ENCODE results near the gene RSRC2.

DNA sequence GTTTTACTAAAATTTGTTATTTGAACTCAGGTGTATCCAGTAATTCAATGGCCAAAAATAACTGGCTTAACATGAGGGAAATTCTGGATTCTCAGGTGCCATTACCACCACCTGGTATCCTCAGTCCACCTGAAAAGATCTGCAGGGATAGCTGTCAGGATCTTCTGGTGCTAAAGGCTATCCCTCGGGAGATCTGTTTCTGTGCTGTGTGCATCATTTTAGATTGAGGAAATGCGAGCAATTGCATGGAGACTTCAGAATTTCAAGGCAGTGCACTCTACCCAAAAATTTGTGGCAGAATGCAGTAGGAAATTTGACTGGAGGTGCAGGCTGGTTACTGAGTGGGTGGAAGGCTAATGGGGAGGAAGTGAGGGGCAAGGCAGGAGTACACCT is 52.4 kb downstream of the RSRC2 start:
- TF ChIP-seq, protein P1, sequence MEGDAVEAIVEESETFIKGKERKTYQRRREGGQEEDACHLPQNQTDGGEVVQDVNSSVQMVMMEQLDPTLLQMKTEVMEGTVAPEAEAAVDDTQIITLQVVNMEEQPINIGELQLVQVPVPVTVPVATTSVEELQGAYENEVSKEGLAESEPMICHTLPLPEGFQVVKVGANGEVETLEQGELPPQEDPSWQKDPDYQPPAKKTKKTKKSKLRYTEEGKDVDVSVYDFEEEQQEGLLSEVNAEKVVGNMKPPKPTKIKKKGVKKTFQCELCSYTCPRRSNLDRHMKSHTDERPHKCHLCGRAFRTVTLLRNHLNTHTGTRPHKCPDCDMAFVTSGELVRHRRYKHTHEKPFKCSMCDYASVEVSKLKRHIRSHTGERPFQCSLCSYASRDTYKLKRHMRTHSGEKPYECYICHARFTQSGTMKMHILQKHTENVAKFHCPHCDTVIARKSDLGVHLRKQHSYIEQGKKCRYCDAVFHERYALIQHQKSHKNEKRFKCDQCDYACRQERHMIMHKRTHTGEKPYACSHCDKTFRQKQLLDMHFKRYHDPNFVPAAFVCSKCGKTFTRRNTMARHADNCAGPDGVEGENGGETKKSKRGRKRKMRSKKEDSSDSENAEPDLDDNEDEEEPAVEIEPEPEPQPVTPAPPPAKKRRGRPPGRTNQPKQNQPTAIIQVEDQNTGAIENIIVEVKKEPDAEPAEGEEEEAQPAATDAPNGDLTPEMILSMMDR (conservative IDR thresholded peaks at IDR 0.05 in 1 of 2, IDR thresholded peaks at IDR 0.05 in 1 of 2; ENCODE audit: low read depth in 1 of 2, low read length in 2 of 2), result no peak
- TF ChIP-seq EZH2 (IDR thresholded peaks at IDR 0.05; ENCODE audit: low read length, missing control alignments), result no peak

All from fibroblast of lung (primary cell).